ENCODE data around the gene CHST15.

Gene CHST15

GRCh38 chr10:124130198-124130900 lies 37.0 kb upstream of the CHST15 start:
- H3K4me3 ChIP-seq (ENCODE audit: extremely low read depth, insufficient read depth, low read length, poor library complexity, severe bottlenecking): no peak overlapping the region
- WGBS, 2 experiments (ENCODE audit: insufficient coverage in 2 of 2): 67 to 87% methylated on average over 4 to 6 of the region's 7 CpGs
- H3K27ac ChIP-seq (ENCODE audit: low read depth, low read length, severe bottlenecking): no peak overlapping the region
- H3K4me1 ChIP-seq (ENCODE audit: control insufficient read depth, insufficient read depth, low read length, poor library complexity, severe bottlenecking): peaks cover 4% of the 10 kb centered on the region
- no peaks in the 10 kb centered on the region for H3K36me3 ChIP-seq (ENCODE audit: control insufficient read depth, insufficient read depth, low read length)
- H3K9me3 ChIP-seq (ENCODE audit: control insufficient read depth, low read length): no peaks in the 10 kb centered on the region

- Histone ChIP-seq H3K4me1 (ENCODE audit: control insufficient read depth, insufficient read depth, low read length, poor library complexity, severe bottlenecking) (peaks cover 4% of the 10 kb centered on the region), H3K9me3 (ENCODE audit: control insufficient read depth, low read length) (no peaks in the 10 kb centered on the region), H3K27ac (ENCODE audit: low read depth, low read length, severe bottlenecking) (no peak overlapping the region), H3K36me3 (ENCODE audit: control insufficient read depth, insufficient read depth, low read length) (no peaks in the 10 kb centered on the region), H3K4me3 (ENCODE audit: extremely low read depth, insufficient read depth, low read length, poor library complexity, severe bottlenecking) (no peak overlapping the region)
- WGBS, 2 experiments (ENCODE audit: insufficient coverage in 2 of 2): 94 to 98% methylated on average over 4 of the region's 5 CpGs
Observed at GRCh38 chr10:124129471-124129870, 36.1 kb upstream of the CHST15 start.

- Histone ChIP-seq H3K27ac (ENCODE audit: low read depth, low read length, severe bottlenecking) (no peak overlapping the region), H3K4me1 (ENCODE audit: control insufficient read depth, insufficient read depth, low read length, poor library complexity, severe bottlenecking) (peaks cover 4% of the 10 kb centered on the region), H3K36me3 (ENCODE audit: control insufficient read depth, insufficient read depth, low read length) (no peaks in the 10 kb centered on the region), H3K9me3 (ENCODE audit: control insufficient read depth, low read length) (no peaks in the 10 kb centered on the region), H3K4me3 (ENCODE audit: extremely low read depth, insufficient read depth, low read length, poor library complexity, severe bottlenecking) (no peak overlapping the region)
- 91 to 100% methylated on average over 5 of the region's 5 CpGs for WGBS, 2 experiments (ENCODE audit: insufficient coverage in 2 of 2)
Observed at GRCh38 chr10:124128811-124129145, 35.4 kb upstream of the CHST15 start.

DNA sequence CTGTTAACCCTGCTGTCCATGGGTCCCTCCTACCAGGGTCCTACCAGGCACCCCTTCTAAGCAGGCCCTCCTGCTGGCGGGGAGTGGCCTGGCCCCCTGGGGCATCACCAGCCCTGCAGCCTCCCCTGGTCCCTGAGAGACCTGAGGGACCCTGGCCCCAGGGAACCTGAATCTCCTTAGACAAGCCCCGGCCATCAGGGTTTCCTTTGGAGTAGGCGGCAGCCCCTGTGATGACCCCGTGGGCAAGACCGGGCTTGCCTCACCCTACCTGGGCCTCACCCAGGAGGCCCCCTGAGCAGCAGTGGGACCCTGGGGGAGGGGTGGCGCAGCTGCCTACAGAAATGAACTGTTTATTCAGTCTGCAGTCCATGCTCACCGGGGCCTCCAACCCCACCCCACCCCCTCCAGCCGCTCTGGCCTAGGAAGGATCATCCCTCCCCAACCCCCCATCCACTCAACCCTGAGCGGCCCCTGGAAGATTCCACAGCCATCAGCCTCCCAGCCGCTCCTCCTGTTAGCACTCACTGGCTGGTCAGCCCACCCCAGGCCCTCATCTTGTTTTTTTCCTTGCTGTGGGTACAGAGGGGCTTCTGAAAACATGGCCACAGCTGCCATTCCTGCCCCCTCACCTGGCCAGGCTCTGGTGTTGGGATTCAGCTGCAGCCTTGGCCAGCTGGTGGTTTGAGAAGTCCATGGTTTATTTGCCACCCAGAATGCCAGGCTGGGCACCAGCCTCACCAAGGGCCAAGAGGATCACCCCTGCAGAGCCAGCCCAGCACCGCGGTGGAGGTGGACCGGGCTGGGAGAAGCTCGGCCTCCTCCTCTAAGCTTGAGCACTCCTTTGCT lies 34.8 kb upstream of the CHST15 start:
- Histone ChIP-seq H3K9me3 (ENCODE audit: control insufficient read depth, low read length) (no peaks in the 10 kb centered on the region), H3K4me3 (ENCODE audit: extremely low read depth, insufficient read depth, low read length, poor library complexity, severe bottlenecking) (no peak overlapping the region), H3K27ac (ENCODE audit: low read depth, low read length, severe bottlenecking) (no peak overlapping the region), H3K4me1 (ENCODE audit: control insufficient read depth, insufficient read depth, low read length, poor library complexity, severe bottlenecking) (peaks cover 4% of the 10 kb centered on the region), H3K36me3 (ENCODE audit: control insufficient read depth, insufficient read depth, low read length) (no peaks in the 10 kb centered on the region)
- 92 to 93% methylated on average over 8 to 9 of the region's 14 CpGs for WGBS, 2 experiments (ENCODE audit: insufficient coverage in 2 of 2)

DNA sequence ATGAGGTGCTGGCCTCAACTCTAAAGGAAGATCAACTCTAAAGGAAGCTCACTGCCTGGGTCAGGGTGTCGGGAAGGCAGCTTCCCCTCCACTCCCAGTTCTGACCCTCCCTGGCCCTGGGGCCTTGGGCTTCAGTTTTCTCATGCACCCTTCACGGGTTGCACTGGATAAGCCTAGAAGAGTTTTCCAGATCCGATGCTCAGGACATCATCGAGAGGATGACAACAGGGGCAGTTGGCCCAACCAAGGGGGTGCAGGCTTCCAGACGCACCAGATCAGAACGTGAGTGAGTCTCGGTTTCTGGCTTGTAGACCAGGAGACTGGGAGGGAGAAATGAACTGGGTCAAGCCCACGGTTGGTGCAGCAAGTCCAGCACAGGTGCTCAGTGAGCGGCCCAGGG lies 34.2 kb upstream of the CHST15 start:
- no peaks in the 10 kb centered on the region for H3K9me3 ChIP-seq (ENCODE audit: control insufficient read depth, low read length)
- H3K27ac ChIP-seq (ENCODE audit: low read depth, low read length, severe bottlenecking): no peak overlapping the region
- 79 to 91% methylated on average over 7 to 8 of the region's 9 CpGs for WGBS, 2 experiments (ENCODE audit: insufficient coverage in 2 of 2)
- no peaks in the 10 kb centered on the region for H3K36me3 ChIP-seq (ENCODE audit: control insufficient read depth, insufficient read depth, low read length)
- H3K4me1 ChIP-seq (ENCODE audit: control insufficient read depth, insufficient read depth, low read length, poor library complexity, severe bottlenecking): peaks cover 4% of the 10 kb centered on the region
- no peak overlapping the region for H3K4me3 ChIP-seq (ENCODE audit: extremely low read depth, insufficient read depth, low read length, poor library complexity, severe bottlenecking)

- 91% methylated on average over 5 to 9 of the region's 9 CpGs for WGBS, 2 experiments (ENCODE audit: insufficient coverage in 2 of 2)
- Histone ChIP-seq H3K9me3 (ENCODE audit: control insufficient read depth, low read length) (no peaks in the 10 kb centered on the region), H3K36me3 (ENCODE audit: control insufficient read depth, insufficient read depth, low read length) (no peaks in the 10 kb centered on the region), H3K27ac (ENCODE audit: low read depth, low read length, severe bottlenecking) (no peak overlapping the region), H3K4me1 (ENCODE audit: control insufficient read depth, insufficient read depth, low read length, poor library complexity, severe bottlenecking) (peaks cover 4% of the 10 kb centered on the region), H3K4me3 (ENCODE audit: extremely low read depth, insufficient read depth, low read length, poor library complexity, severe bottlenecking) (no peak overlapping the region)
Observed at GRCh38 chr10:124126983-124127385, 33.6 kb upstream of the CHST15 start.

GRCh38 chr10:124126145-124126982 lies 33.0 kb upstream of the CHST15 start:
- no peaks in the 10 kb centered on the region for H3K36me3 ChIP-seq (ENCODE audit: control insufficient read depth, insufficient read depth, low read length)
- peaks cover 4% of the 10 kb centered on the region for H3K4me1 ChIP-seq (ENCODE audit: control insufficient read depth, insufficient read depth, low read length, poor library complexity, severe bottlenecking)
- H3K9me3 ChIP-seq (ENCODE audit: control insufficient read depth, low read length): no peaks in the 10 kb centered on the region
- no peak overlapping the region for H3K4me3 ChIP-seq (ENCODE audit: extremely low read depth, insufficient read depth, low read length, poor library complexity, severe bottlenecking)
- no peak overlapping the region for H3K27ac ChIP-seq (ENCODE audit: low read depth, low read length, severe bottlenecking)
- WGBS, 2 experiments (ENCODE audit: insufficient coverage in 2 of 2): 88 to 89% methylated on average over 7 to 9 of the region's 11 CpGs

GRCh38 chr10:124125305-124126116 lies 32.1 kb upstream of the CHST15 start:
- H3K4me1 ChIP-seq (ENCODE audit: control insufficient read depth, insufficient read depth, low read length, poor library complexity, severe bottlenecking): peaks cover 4% of the 10 kb centered on the region
- H3K36me3 ChIP-seq (ENCODE audit: control insufficient read depth, insufficient read depth, low read length): no peaks in the 10 kb centered on the region
- H3K4me3 ChIP-seq (ENCODE audit: extremely low read depth, insufficient read depth, low read length, poor library complexity, severe bottlenecking): no peak overlapping the region
- no peak overlapping the region for H3K27ac ChIP-seq (ENCODE audit: low read depth, low read length, severe bottlenecking)
- WGBS, 2 experiments (ENCODE audit: insufficient coverage in 2 of 2): 72 to 76% methylated on average over 6 to 7 of the region's 10 CpGs
- no peaks in the 10 kb centered on the region for H3K9me3 ChIP-seq (ENCODE audit: control insufficient read depth, low read length)

- peaks cover 4% of the 10 kb centered on the region for H3K4me1 ChIP-seq (ENCODE audit: control insufficient read depth, insufficient read depth, low read length, poor library complexity, severe bottlenecking)
- 88 to 94% methylated on average over 2 of the region's 2 CpGs for WGBS, 2 experiments (ENCODE audit: insufficient coverage in 2 of 2)
- H3K36me3 ChIP-seq (ENCODE audit: control insufficient read depth, insufficient read depth, low read length): no peaks in the 10 kb centered on the region
- H3K4me3 ChIP-seq (ENCODE audit: extremely low read depth, insufficient read depth, low read length, poor library complexity, severe bottlenecking): no peak overlapping the region
- H3K9me3 ChIP-seq (ENCODE audit: control insufficient read depth, low read length): no peaks in the 10 kb centered on the region
- H3K27ac ChIP-seq (ENCODE audit: low read depth, low read length, severe bottlenecking): no peak overlapping the region
Observed at GRCh38 chr10:124124769-124125161, 31.4 kb upstream of the CHST15 start.

GRCh38 chr10:124124123-124124768 lies 30.8 kb upstream of the CHST15 start:
- peaks cover 4% of the 10 kb centered on the region for H3K4me1 ChIP-seq (ENCODE audit: control insufficient read depth, insufficient read depth, low read length, poor library complexity, severe bottlenecking)
- no peak overlapping the region for H3K27ac ChIP-seq (ENCODE audit: low read depth, low read length, severe bottlenecking)
- no peaks in the 10 kb centered on the region for H3K9me3 ChIP-seq (ENCODE audit: control insufficient read depth, low read length)
- 95 to 96% methylated on average over 8 to 10 of the region's 10 CpGs for WGBS, 2 experiments (ENCODE audit: insufficient coverage in 2 of 2)
- no peak overlapping the region for H3K4me3 ChIP-seq (ENCODE audit: extremely low read depth, insufficient read depth, low read length, poor library complexity, severe bottlenecking)
- H3K36me3 ChIP-seq (ENCODE audit: control insufficient read depth, insufficient read depth, low read length): no peaks in the 10 kb centered on the region
